Naive thymus-derived CD4-positive, alpha-beta T cell (primary cell): ENCODE results near the gene ZCCHC8. TPM values are rescaled to one million over a fixed set of nuclear protein-coding genes. Genes with fewer than 3 reads are reported as not detected.
"Not testable (repeated sequence)": the region's sequence is repeated elsewhere in the genome, so short reads cannot be mapped to it uniquely, and the experiment has no call there.

Experiments
- ATAC-seq: fragments of 150-1000 bp; cut with Tn5 transposase; 2 replicates; pipeline ENCODE4 v1.10.0; 2021; ENCODE audit warnings: mild to moderate bottlenecking, moderate library complexity
- CTCF ChIA-PET: fragments of 350-600 bp; sonication (Branson Sonifier 250); formaldehyde crosslinking; loops from one replicate; lab custom pipeline; 2021; ENCODE audit warnings: antibody characterized with exemption; lab: Charles Lee
- POLR2A ChIA-PET: fragments of 350-600 bp; sonication (Branson Sonifier 250); formaldehyde crosslinking; loops from one replicate; lab custom pipeline; 2021; ENCODE audit warnings: antibody characterized with exemption, inconsistent platforms; lab: Charles Lee
- DNase-seq, 9 donors: peaks; one replicate each; pipeline versions ENCODE4 v3.0.0 to v3.0.0-alpha.2; 2020 to 2022; ENCODE audit warnings: mixed read lengths in 1 of 9
- H3K27ac ChIP-seq: one replicate; pipeline ENCODE4 v1.7.0; 2013; ENCODE audit warnings: mild to moderate bottlenecking, low read depth, low read length, moderate library complexity
- H3K27me3 ChIP-seq, 2 donors: one replicate each; pipeline ENCODE4 v1.7.0; 2013; ENCODE audit warnings: low read length in 2 of 2, mild to moderate bottlenecking in 2 of 2, moderate library complexity in 2 of 2; ENCODE audit not compliant: control insufficient read depth in 2 of 2, insufficient read depth in 2 of 2
- H3K36me3 ChIP-seq, 3 experiments: 1 replicate in 2 of 3; 2 replicates in 1 of 3; pipeline ENCODE4 v1.7.0; 2013; ENCODE audit warnings: low read length in 3 of 3, mild to moderate bottlenecking in 3 of 3, moderate library complexity in 1 of 3; ENCODE audit not compliant: insufficient read depth in 3 of 3, control insufficient read depth in 2 of 3
- H3K4me1 ChIP-seq, 2 donors: one replicate each; pipeline ENCODE4 v1.7.0; 2013; ENCODE audit warnings: low read length in 2 of 2, mild to moderate bottlenecking in 2 of 2, moderate library complexity in 1 of 2; ENCODE audit not compliant: control insufficient read depth in 2 of 2, insufficient read depth in 2 of 2
- H3K4me3 ChIP-seq: 2 replicates; pipeline ENCODE4 v1.7.0; 2013; ENCODE audit warnings: mild to moderate bottlenecking, low read length
- H3K9me3 ChIP-seq, 3 experiments: 1 replicate in 2 of 3; 2 replicates in 1 of 3; pipeline ENCODE4 v1.7.0; 2013; ENCODE audit warnings: low read length in 3 of 3; ENCODE audit not compliant: control insufficient read depth in 2 of 3
- H3K27ac Mint-ChIP-seq, 9 donors: one replicate each; pipeline ENCODE4 v1.8.0; 2020 to 2022; ENCODE audit warnings: mixed read lengths in 9 of 9, mild to moderate bottlenecking in 8 of 9, moderate library complexity in 5 of 9, inconsistent platforms in 2 of 9
- H3K27me3 Mint-ChIP-seq, 5 donors: one replicate each; pipeline ENCODE4 v1.8.0; 2021 to 2022; ENCODE audit warnings: mixed read lengths in 5 of 5, mild to moderate bottlenecking in 1 of 5
- H3K36me3 Mint-ChIP-seq, 5 donors: one replicate each; pipeline ENCODE4 v1.8.0; 2020 to 2022; ENCODE audit warnings: mixed read lengths in 5 of 5, mild to moderate bottlenecking in 3 of 5, inconsistent platforms in 1 of 5
- H3K4me1 Mint-ChIP-seq, 7 donors: one replicate each; pipeline ENCODE4 v1.8.0; 2020 to 2022; ENCODE audit warnings: mixed read lengths in 7 of 7, mild to moderate bottlenecking in 3 of 7, inconsistent platforms in 1 of 7
- H3K4me3 Mint-ChIP-seq, 10 donors: one replicate each; pipeline ENCODE4 v1.8.0; 2020 to 2022; ENCODE audit warnings: mild to moderate bottlenecking in 10 of 10, mixed read lengths in 10 of 10, moderate library complexity in 6 of 10, inconsistent platforms in 2 of 10
- H3K9me3 Mint-ChIP-seq, 11 donors: one replicate each; pipeline ENCODE4 v1.8.0; 2020 to 2022; ENCODE audit warnings: mixed read lengths in 11 of 11, mild to moderate bottlenecking in 4 of 11, inconsistent platforms in 1 of 11, moderate library complexity in 1 of 11
- intact Hi-C, 2 donors: fragments of 100-400 bp; cut with micrococcal nuclease; formaldehyde crosslinking; loops; one replicate each; pipeline ENCODE4 v1.15.1; 2023
- polyA plus RNA-seq, 2 donors: library from polyadenylated mRNA; unstranded; fragments of 300-500 nt; fragmentation: Illumina TruSeq; gene quantifications; one replicate each; pipeline ENCODE4 v1.2.3, GENCODE V29; 2021
- total RNA-seq, 6 experiments: library from RNA in 5 of 6; stranded (reverse) in 5 of 6; gene quantifications; 1 replicate in 5 of 6; 2 replicates in 1 of 6; pipeline ENCODE4 v1.2.3 and lab custom pipeline; 2021 to 2026

Gene ZCCHC8
- total and polyA plus RNA-seq, 7 experiments from 2014 or later: 10.6 to 54.0 (median 45.1) TPM

DNA sequence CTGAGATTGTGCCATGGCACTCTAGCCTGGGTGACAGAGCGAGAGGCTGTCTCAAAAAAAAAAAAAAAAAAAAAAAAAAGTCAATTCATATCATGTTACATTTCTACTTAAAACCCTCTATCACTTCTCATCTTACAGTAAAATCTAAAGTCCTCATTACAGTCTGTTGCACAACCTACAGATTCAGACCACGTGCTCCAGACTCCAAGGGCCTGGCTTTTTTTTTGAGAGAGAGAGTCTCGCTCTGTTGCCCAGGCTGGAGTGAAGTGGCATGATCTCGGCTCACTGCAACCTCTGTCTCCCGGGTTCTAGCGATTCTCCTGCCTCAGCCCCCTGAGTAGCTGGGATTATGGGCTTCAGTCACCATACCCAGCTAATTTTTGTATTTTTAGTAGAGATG is 14.4 kb downstream of the ZCCHC8 start:
- H3K36me3 ChIP-seq: peaks cover 11 to 82% (median 36%) of the 10 kb centered on the region in 3 experiments

DNA sequence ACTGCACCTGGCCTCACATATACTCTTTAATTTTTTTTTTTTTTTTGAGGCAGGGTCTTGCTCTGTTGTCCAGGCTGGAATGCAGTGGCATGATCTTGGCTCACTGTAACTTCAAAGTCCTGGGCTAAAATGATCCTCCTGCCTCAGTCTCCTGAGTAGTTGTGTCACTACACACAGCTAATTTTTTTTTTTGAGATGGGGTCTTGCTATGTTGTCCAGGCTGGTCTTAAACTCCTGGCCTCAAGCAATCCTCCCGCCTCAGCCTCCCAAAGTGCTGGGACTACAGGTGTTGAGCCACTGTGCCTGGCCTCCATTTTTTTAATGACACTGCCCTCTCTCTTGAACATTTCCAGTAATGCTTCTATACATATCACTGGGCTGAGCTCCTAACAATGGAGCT is 16.3 kb downstream of the ZCCHC8 start:
- peaks cover 19 to 82% (median 45%) of the 10 kb centered on the region in 3 experiments for H3K36me3 ChIP-seq
- H3K27ac ChIP-seq, DNase-seq, H3K4me3 Mint-ChIP-seq, H3K9me3 ChIP-seq, ATAC-seq, H3K27me3 ChIP-seq, H3K4me3 ChIP-seq, CTCF ChIA-PET, H3K4me1 ChIP-seq, intact Hi-C loops, H3K27me3 Mint-ChIP-seq, H3K9me3 Mint-ChIP-seq: not testable (repeated sequence)
- H3K27ac Mint-ChIP-seq: peak overlapping the region in 5 of 9 donors; percentile 37 to 84 (median 77)
- peaks cover 16 to 45% (median 35%) of the 10 kb centered on the region in 5 donors for H3K36me3 Mint-ChIP-seq
- peaks cover 0 to 11% (median 4%) of the 10 kb centered on the region in 7 donors for H3K4me1 Mint-ChIP-seq
- POLR2A ChIA-PET: interaction anchor here (1.5 to 1.8 kb wide), 2 partner anchors 16 to 91 kb away, joined by 3 to 6 read pairs; partner anchors contain the start of gene ZCCHC8

More for the DNA sequence above, 14.4 kb downstream of the ZCCHC8 start:
- H3K36me3 Mint-ChIP-seq: peaks cover 22 to 48% (median 34%) of the 10 kb centered on the region in 5 donors
- H3K27me3 ChIP-seq, H3K4me1 ChIP-seq, H3K9me3 ChIP-seq, DNase-seq, H3K4me3 ChIP-seq, ATAC-seq, H3K9me3 Mint-ChIP-seq, POLR2A ChIA-PET, H3K27ac ChIP-seq, intact Hi-C loops, H3K4me3 Mint-ChIP-seq, H3K27me3 Mint-ChIP-seq: not testable (repeated sequence)
- CTCF ChIA-PET: interaction anchor here (0.8 kb wide), 1 partner anchor 87 kb away, joined by 3 read pairs; no protein-coding TSS in a partner anchor
- H3K27ac Mint-ChIP-seq: peak overlapping the region in 1 of 9 donors; percentile 28
- H3K4me1 Mint-ChIP-seq: peaks cover 0 to 17% (median 8%) of the 10 kb centered on the region in 7 donors

DNA sequence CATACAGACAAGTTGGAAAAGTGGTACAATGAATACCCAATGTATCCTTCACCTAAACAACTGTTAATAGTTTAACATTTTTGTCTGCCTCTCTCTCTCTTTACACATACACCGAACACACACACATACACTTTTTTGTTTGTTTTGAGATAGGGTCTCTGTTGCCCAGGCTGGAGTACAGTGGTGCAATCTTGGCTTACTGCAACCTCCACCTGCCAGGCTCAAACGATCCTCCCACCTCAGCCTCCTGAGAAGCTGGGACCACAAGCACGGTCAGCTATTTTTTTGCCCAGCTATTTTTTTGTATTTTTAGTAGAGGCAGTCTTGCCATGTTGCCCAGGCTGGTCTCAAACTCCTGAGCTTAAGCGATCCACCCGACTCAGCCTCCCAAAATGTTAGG is 16.8 kb downstream of the ZCCHC8 start:
- ATAC-seq (no peak), DNase-seq (no peak)
- H3K9me3 Mint-ChIP-seq: no peaks in the 10 kb centered on the region
- H3K36me3 Mint-ChIP-seq: peaks cover 12 to 44% (median 31%) of the 10 kb centered on the region in 5 donors
- no peaks in the 10 kb centered on the region for H3K27me3 Mint-ChIP-seq
- ChIA-PET POLR2A (interaction anchor here (1.5 to 1.8 kb wide), 2 partner anchors 17 to 90 kb away, joined by 3 to 6 read pairs; partner anchors contain the start of gene ZCCHC8), CTCF (no interaction called here)
- no peaks in the 10 kb centered on the region for H3K4me1 ChIP-seq
- H3K27me3 ChIP-seq: no peaks in the 10 kb centered on the region
- no peak overlapping the region for H3K4me3 ChIP-seq
- H3K4me3 Mint-ChIP-seq: no peak overlapping the region
- intact Hi-C loops: no loop called here
- no peak overlapping the region for H3K27ac ChIP-seq
- H3K9me3 ChIP-seq: no peaks in the 10 kb centered on the region
- H3K36me3 ChIP-seq: peaks cover 19 to 81% (median 41%) of the 10 kb centered on the region in 3 experiments
- peak overlapping the region in 4 of 9 donors; percentile 36 to 72 (median 54) for H3K27ac Mint-ChIP-seq
- peaks cover 0 to 7% (median 4%) of the 10 kb centered on the region in 7 donors for H3K4me1 Mint-ChIP-seq

DNA sequence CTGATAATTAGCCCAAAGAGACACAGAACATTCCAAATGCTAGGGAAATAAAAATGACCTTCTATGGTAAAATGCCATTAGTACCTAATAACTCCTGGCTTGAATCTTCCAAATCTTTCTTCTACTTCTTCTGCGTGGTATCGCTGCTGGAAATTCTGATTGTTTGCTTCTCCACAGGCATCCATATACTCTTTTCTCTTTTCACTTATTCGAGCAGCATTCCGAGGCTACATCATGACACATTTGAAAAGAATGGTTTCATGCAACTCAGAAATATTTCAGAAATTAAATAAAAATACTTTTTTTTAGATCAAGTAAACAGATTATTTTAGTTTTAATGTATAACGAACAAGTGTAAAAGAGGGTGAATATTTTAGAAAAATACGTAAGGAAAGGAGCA is 18.9 kb downstream of the ZCCHC8 start:
- intact Hi-C loops: no loop called here
- Histone ChIP-seq H3K4me1 (no peaks in the 10 kb centered on the region), H3K4me3 (no peak overlapping the region), H3K27me3 (no peaks in the 10 kb centered on the region), H3K27ac (no peak overlapping the region), H3K9me3 (no peaks in the 10 kb centered on the region), H3K36me3 (peaks cover 13 to 81% (median 26%) of the 10 kb centered on the region in 3 experiments)
- H3K27me3 Mint-ChIP-seq: no peaks in the 10 kb centered on the region
- ATAC-seq: no peak
- H3K36me3 Mint-ChIP-seq: peaks cover 13 to 50% (median 34%) of the 10 kb centered on the region in 5 donors
- no peak for DNase-seq
- ChIA-PET POLR2A (no interaction called here), CTCF (no interaction called here)
- no peak overlapping the region for H3K27ac Mint-ChIP-seq
- peaks cover 0 to 6% (median 4%) of the 10 kb centered on the region in 7 donors for H3K4me1 Mint-ChIP-seq
- no peaks in the 10 kb centered on the region for H3K9me3 Mint-ChIP-seq
- H3K4me3 Mint-ChIP-seq: no peak overlapping the region

DNA sequence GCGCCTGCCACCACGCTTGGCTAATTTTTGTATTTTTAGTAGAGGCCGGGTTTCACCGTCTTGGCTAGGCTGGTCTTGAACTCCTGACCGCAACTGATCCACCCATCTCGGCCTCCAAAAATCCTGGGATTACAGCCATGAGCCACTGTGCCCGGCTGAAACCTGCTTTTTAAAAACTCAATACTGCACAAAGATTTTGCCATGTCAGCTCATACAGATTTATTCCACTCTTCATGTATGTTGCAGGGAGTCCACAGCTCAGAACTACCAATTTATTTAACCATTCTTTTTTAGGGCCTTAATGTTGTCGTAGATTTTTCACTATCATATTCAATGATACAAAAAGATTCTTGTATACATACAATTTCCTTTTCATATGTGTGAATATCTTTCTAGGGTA is 20.0 kb downstream of the ZCCHC8 start:
- Mint-ChIP-seq H3K4me3 (no peak overlapping the region), H3K27me3 (no peaks in the 10 kb centered on the region), H3K27ac (peak overlapping the region in 2 of 9 donors; percentile 39 to 53), H3K36me3 (peaks cover 12 to 54% (median 35%) of the 10 kb centered on the region in 5 donors), H3K9me3 (no peaks in the 10 kb centered on the region), H3K4me1 (peaks cover 0 to 8% (median 3%) of the 10 kb centered on the region in 7 donors)
- CTCF ChIA-PET: interaction anchor here (0.5 to 1.4 kb wide), 2 partner anchors 9 to 24 kb away, joined by 3 to 4 read pairs; no protein-coding TSS in a partner anchor
- Histone ChIP-seq H3K27ac (no peak overlapping the region), H3K4me3 (no peak overlapping the region), H3K27me3 (no peaks in the 10 kb centered on the region), H3K36me3 (peaks cover 19 to 82% (median 26%) of the 10 kb centered on the region in 3 experiments), H3K9me3 (no peaks in the 10 kb centered on the region), H3K4me1 (no peaks in the 10 kb centered on the region)
- ATAC-seq (no peak), DNase-seq (no peak)
- POLR2A ChIA-PET: interaction anchor here (0.6 kb wide), 1 partner anchor 491 kb away, joined by 4 read pairs; no protein-coding TSS in a partner anchor
- intact Hi-C loops: no loop called here

DNA sequence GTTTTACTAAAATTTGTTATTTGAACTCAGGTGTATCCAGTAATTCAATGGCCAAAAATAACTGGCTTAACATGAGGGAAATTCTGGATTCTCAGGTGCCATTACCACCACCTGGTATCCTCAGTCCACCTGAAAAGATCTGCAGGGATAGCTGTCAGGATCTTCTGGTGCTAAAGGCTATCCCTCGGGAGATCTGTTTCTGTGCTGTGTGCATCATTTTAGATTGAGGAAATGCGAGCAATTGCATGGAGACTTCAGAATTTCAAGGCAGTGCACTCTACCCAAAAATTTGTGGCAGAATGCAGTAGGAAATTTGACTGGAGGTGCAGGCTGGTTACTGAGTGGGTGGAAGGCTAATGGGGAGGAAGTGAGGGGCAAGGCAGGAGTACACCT is 26.4 kb downstream of the ZCCHC8 start:
- no peak for ATAC-seq
- Mint-ChIP-seq H3K36me3 (peaks cover 14 to 42% (median 20%) of the 10 kb centered on the region in 5 donors), H3K4me3 (no peak overlapping the region), H3K27me3 (no peaks in the 10 kb centered on the region), H3K9me3 (no peaks in the 10 kb centered on the region), H3K27ac (peak overlapping the region in 2 of 9 donors; percentile 38 to 65), H3K4me1 (peaks cover 1 to 23% (median 8%) of the 10 kb centered on the region in 7 donors)
- no peak overlapping the region for H3K27ac ChIP-seq
- no peak for DNase-seq
- intact Hi-C loops: loop anchor here in 1 of 2 donors (10.0 kb wide), 1 partner anchor 140 kb away; no protein-coding TSS in a partner anchor
- no peaks in the 10 kb centered on the region for H3K9me3 ChIP-seq
- ChIA-PET POLR2A (interaction anchor here (0.6 to 1.5 kb wide), 3 partner anchors 11 to 67 kb away, joined by 4 to 6 read pairs (median 4); partner anchors contain the start of genes KNTC1 and RSRC2), CTCF (interaction anchor here (0.6 to 6.9 kb wide), 2 partner anchors 76 to 711 kb away, joined by 3 to 223 read pairs; no protein-coding TSS in a partner anchor)
- no peak overlapping the region for H3K4me3 ChIP-seq
- H3K27me3 ChIP-seq: no peaks in the 10 kb centered on the region
- H3K4me1 ChIP-seq: no peaks in the 10 kb centered on the region
- H3K36me3 ChIP-seq: peaks cover 0 to 58% (median 8%) of the 10 kb centered on the region in 3 experiments
